Uterus (tissue), 4 donors: Measurements from ENCODE around the gene RUNX1. TPM values are rescaled to one million over a fixed set of nuclear protein-coding genes. Genes with fewer than 3 reads are reported as not detected.

Experiments
- DNase-seq, 2 donors: peaks; one replicate each; pipeline ENCODE4 v3.0.0-alpha.2; 2019 to 2020
- H3K27ac ChIP-seq, 2 donors: fragments of 200-600 bp; sonication (generic); 1 replicate in 1 of 2; 2 replicates in 1 of 2; pipeline ENCODE4 v1.5.1; 2016 to 2018
- H3K27me3 ChIP-seq, 2 donors: fragments of 200-600 bp; sonication (generic); one replicate each; pipeline ENCODE4 v1.5.1; 2018 to 2019; ENCODE audit warnings: control low read depth in 1 of 2
- H3K36me3 ChIP-seq, 2 donors: fragments of 200-600 bp; sonication (generic); one replicate each; pipeline ENCODE4 v1.5.1; 2019; ENCODE audit warnings: control low read depth in 1 of 2
- H3K4me1 ChIP-seq, 2 donors: fragments of 200-600 bp; sonication (generic); one replicate each; pipeline ENCODE4 v1.5.1; 2018 to 2019; ENCODE audit warnings: control low read depth in 1 of 2
- H3K4me3 ChIP-seq, 2 donors: fragments of 200-600 bp; sonication (generic); 1 replicate in 1 of 2; 2 replicates in 1 of 2; pipeline ENCODE4 v1.5.1; 2018 to 2019; ENCODE audit warnings: mild to moderate bottlenecking in 1 of 2
- H3K9me3 ChIP-seq, 2 donors: fragments of 200-600 bp; sonication (generic); one replicate each; pipeline ENCODE4 v1.5.1; 2019; ENCODE audit warnings: control low read depth in 1 of 2
- CTCF ChIP-seq, 4 experiments: fragments of 200-600 bp in 2 of 4; fragments of 450-650 bp in 2 of 4; sonication (generic) in 2 of 4; IDR thresholded peaks; one replicate each; pipeline ENCODE4 v1.5.1; 2016 to 2019; ENCODE audit warnings: antibody characterized with exemption in 4 of 4, mild to moderate bottlenecking in 2 of 4, moderate library complexity in 1 of 4
- POLR2A ChIP-seq, 2 donors: fragments of 450-650 bp; IDR thresholded peaks; one replicate each; pipeline ENCODE4 v1.6.1; 2016; ENCODE audit warnings: antibody characterized with exemption in 2 of 2, mild to moderate bottlenecking in 1 of 2, moderate library complexity in 1 of 2
- intact Hi-C: fragments of 100-400 bp; cut with DNase I; formaldehyde crosslinking; loops from one replicate; pipeline ENCODE4 v1.15.1; 2023; ENCODE audit warnings: low total_unique reads
- total RNA-seq, 4 donors: library from RNA; depleted of rRNA in 3 of 4; stranded (reverse); fragments of >200 nt in 3 of 4; gene quantifications; one replicate each; pipeline versions ENCODE4 v1.1.0 to v1.2.4, GENCODE V29; 2014 to 2023
- donor health status: DM: yes; HTN: yes; CAD: no.

RUNX1 gene
- total RNA-seq, 4 donors from 2014 or later, result under 0.01 to 13.2 (median 8.7) TPM

GRCh38 chr21:35081861-35082260, 32.8 kb upstream of the RUNX1 start:
- intact Hi-C loops, result no loop called here
- Histone ChIP-seq H3K4me1 (no peaks in the 10 kb centered on the region), H3K27ac (no peak overlapping the region), H3K36me3 (no peaks in the 10 kb centered on the region), H3K9me3 (no peaks in the 10 kb centered on the region), H3K4me3 (no peak overlapping the region), H3K27me3 (no peaks in the 10 kb centered on the region)
- TF ChIP-seq POLR2A (IDR thresholded peaks at IDR 0.05) (no peak), CTCF (IDR thresholded peaks at IDR 0.05) (no peak)
- no peak for DNase-seq

- Histone ChIP-seq H3K36me3 (no peaks in the 10 kb centered on the region), H3K27ac (no peak overlapping the region), H3K4me3 (no peak overlapping the region), H3K27me3 (no peaks in the 10 kb centered on the region), H3K9me3 (no peaks in the 10 kb centered on the region), H3K4me1 (no peaks in the 10 kb centered on the region)
- TF ChIP-seq POLR2A (IDR thresholded peaks at IDR 0.05) (no peak), CTCF (IDR thresholded peaks at IDR 0.05) (no peak)
- intact Hi-C loops, result no loop called here
- no peak for DNase-seq
These were observed 30.1 kb upstream of the RUNX1 start for GRCh38 chr21:35079181-35079580.

GRCh38 chr21:35077975-35078374, 28.9 kb upstream of the RUNX1 start:
- no peaks in the 10 kb centered on the region for H3K27me3 ChIP-seq
- H3K36me3 ChIP-seq, result no peaks in the 10 kb centered on the region
- intact Hi-C loops, result no loop called here
- H3K4me1 ChIP-seq, result no peaks in the 10 kb centered on the region
- H3K9me3 ChIP-seq, result no peaks in the 10 kb centered on the region
- H3K4me3 ChIP-seq, result no peak overlapping the region
- DNase-seq, result no peak
- no peak overlapping the region for H3K27ac ChIP-seq
- TF ChIP-seq POLR2A (IDR thresholded peaks at IDR 0.05) (no peak), CTCF (IDR thresholded peaks at IDR 0.05) (no peak)

- no peaks in the 10 kb centered on the region for H3K36me3 ChIP-seq
- DNase-seq, result no peak
- H3K4me3 ChIP-seq, result no peak overlapping the region
- H3K27me3 ChIP-seq, result no peaks in the 10 kb centered on the region
- no peaks in the 10 kb centered on the region for H3K4me1 ChIP-seq
- TF ChIP-seq POLR2A (IDR thresholded peaks at IDR 0.05) (no peak), CTCF (IDR thresholded peaks at IDR 0.05) (no peak)
- H3K27ac ChIP-seq, result no peak overlapping the region
- no peaks in the 10 kb centered on the region for H3K9me3 ChIP-seq
- intact Hi-C loops, result no loop called here
These were observed 28.4 kb upstream of the RUNX1 start for GRCh38 chr21:35077466-35077865.

- Histone ChIP-seq H3K9me3 (no peaks in the 10 kb centered on the region), H3K27ac (no peak overlapping the region), H3K36me3 (no peaks in the 10 kb centered on the region), H3K4me3 (no peak overlapping the region), H3K27me3 (no peaks in the 10 kb centered on the region), H3K4me1 (no peaks in the 10 kb centered on the region)
- intact Hi-C loops, result no loop called here
- no peak for TF ChIP-seq POLR2A (IDR thresholded peaks at IDR 0.05)
- TF ChIP-seq CTCF (IDR thresholded peaks at IDR 0.05), result no peak
- no peak for DNase-seq
These were observed 26.4 kb upstream of the RUNX1 start for GRCh38 chr21:35075546-35075945.
